Endothelial cell of hepatic sinusoid (primary cell): ENCODE results near the gene SMAD6.

ENCODE experiments used
- in situ Hi-C: cut with HindIII; loops from 2 replicates; pipeline ENCODE4 v1.10.0; 2017; ENCODE audit warnings: low sequenced_read_pairs

The SMAD6 gene

GRCh38 chr15:66768987-66769386 lies 67.0 kb downstream of the SMAD6 start:
- in situ Hi-C loops = loop anchor here (5.0 kb wide), 1 partner anchor 78 kb away; no protein-coding TSS in a partner anchor

DNA sequence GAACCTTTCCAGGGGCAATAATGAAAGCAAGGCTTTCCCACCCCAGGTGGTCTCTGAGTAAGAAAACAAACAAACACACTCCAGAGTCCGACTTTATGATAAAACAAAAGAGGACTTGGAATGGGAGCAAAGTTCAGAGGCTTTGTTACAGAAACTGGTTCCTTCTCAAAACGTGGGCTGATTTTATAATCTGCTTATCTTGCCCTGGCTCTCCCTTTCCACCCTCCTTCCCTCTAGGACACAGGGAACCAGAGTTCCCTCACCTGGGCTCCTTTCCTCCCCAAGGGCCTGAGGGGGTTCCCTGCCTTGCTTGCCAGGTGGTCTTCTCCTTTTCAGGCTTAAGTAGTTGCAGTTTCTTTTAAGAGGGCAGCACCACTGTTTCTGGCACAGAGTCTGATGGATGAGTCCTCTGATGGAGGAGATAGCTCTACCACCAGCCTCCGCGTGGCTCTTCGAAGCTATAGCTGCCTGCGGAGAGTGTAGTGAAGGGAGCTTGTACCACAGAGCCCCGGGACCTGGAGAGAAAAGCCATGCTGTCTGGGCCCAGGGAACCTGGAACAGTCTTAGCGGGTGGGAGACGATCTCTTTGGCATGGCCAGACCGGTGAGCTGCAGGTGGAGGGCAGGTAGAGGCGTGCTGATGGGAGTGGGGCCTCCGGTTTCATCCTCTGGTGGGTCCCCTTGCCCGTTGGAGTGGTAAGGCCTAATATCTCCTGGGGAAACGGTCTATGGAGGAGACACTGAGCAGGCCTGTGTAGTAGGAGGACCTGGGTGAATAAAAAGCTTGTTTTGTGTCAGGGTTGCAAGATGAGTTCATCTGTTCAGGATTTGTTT lies 68.7 kb downstream of the SMAD6 start:
- in situ Hi-C loops = no loop called here

DNA sequence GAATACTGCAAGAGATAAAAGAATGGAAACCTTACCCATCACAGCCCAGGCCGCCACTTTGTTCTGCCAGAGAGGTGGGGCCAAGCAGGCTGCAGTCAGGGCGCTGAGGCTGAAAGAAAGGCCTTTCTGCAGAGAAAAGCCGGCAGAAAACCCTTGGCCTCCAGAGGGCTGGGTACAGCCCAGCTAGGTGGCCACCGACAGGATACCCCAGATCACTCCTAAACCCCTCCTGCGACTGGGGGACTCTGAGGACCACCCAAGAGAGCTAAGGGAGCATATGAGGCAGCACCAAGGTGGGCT lies 69.3 kb downstream of the SMAD6 start:
- in situ Hi-C loops = no loop called here

GRCh38 chr15:66772604-66773128 lies 70.6 kb downstream of the SMAD6 start:
- in situ Hi-C loops = no loop called here

DNA sequence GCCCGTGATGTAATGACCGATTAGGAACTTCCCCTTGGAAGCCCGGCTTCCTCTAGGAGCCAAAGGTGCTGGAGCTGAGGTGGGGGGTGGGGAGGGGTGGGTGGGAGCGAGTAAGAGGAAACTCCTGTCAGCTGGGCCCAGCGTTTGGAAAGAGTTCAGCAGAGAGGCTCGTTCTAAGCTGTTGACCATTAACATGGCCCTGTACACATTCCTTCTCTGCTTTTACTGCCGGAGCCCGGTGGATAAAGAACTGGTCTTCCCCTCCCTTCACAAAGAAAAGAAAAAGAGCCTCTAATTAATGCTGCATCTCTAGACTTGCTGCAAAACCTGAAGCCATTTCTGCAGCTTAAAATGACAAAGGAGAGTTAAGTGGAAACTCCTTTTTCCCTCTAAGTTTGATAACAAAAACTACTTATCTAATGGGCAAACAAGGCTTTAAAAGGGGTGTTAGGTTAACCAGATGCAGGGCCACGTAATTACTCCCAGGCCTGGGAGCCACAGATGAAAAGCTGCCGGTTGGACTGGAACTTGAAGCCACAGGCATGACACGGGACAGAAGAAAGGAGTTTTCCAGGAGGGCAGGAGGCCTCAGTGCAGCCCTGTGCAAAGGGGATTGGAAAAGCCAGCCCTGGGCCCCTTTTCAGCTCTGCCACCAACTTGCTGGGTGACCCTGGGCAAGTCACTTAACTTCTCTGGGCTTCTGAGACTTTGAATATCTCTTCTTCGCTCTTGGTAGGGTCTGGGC lies 71.3 kb downstream of the SMAD6 start:
- in situ Hi-C loops = no loop called here

DNA sequence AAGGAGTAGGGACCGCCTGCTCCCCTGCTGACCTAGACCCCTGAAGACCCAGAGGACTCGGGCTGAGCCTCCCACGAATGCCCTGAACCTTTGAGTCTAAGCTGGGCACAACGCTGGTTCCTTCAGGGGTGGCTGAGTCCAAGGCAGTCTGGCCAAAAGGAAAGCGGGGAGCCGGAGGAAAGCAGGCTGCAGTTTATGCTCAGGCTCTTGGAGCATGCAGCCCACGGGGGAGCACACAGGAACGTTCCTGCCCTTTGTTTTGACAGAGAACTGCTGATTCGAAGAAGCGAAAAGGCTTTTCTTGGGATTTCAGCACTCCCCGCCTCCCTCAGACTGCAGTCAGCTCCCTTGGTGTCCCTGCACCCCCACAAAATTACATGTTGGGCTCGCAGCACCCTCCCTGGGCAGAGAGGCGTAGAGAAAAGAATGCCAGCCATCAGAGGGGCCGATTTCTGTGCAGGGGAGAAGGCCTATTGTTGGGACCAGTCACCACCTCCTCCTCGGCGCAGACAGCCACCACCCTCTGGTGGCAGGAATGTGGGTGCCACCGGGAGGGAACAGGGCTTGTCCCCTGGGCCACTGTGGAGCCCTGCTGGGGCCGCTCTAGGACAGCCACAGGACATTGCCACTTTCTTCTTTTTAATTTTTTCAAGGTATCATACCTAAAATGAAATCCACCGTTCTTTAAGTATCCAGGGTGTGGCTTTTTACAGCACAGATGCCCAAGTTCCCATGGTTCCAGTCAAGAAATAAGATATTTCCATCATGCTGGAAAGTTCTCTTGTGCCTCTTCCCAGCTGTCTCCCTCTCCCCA lies 72.2 kb downstream of the SMAD6 start:
- in situ Hi-C loops = no loop called here

GRCh38 chr15:66775127-66776105 lies 73.4 kb downstream of the SMAD6 start:
- in situ Hi-C loops = no loop called here

- in situ Hi-C loops = no loop called here
Measured at GRCh38 chr15:66777054-66777453, 75.0 kb downstream of the SMAD6 start.

GRCh38 chr15:66777596-66778313 lies 75.7 kb downstream of the SMAD6 start:
- in situ Hi-C loops = no loop called here

DNA sequence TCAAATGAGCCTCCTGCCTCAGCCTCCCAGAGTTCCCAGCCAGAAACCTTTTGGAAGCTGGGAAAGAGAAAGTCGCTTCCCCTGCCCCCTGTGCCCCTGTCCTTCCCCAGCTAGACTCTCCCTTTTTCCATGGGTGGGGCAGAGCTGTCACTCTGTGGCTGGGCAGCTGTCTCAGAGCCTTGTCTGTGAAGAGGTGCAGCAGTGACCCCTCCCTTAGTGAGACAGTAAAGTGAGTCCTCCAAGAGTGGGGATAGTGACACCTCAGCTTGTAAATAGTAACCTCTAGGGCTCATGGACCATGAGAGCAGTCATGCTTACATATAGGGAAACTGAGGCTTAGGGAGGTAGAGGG lies 76.3 kb downstream of the SMAD6 start:
- in situ Hi-C loops = no loop called here

GRCh38 chr15:66778716-66779115 lies 76.7 kb downstream of the SMAD6 start:
- in situ Hi-C loops = no loop called here

GRCh38 chr15:66779331-66780009 lies 77.4 kb downstream of the SMAD6 start:
- in situ Hi-C loops = no loop called here

DNA sequence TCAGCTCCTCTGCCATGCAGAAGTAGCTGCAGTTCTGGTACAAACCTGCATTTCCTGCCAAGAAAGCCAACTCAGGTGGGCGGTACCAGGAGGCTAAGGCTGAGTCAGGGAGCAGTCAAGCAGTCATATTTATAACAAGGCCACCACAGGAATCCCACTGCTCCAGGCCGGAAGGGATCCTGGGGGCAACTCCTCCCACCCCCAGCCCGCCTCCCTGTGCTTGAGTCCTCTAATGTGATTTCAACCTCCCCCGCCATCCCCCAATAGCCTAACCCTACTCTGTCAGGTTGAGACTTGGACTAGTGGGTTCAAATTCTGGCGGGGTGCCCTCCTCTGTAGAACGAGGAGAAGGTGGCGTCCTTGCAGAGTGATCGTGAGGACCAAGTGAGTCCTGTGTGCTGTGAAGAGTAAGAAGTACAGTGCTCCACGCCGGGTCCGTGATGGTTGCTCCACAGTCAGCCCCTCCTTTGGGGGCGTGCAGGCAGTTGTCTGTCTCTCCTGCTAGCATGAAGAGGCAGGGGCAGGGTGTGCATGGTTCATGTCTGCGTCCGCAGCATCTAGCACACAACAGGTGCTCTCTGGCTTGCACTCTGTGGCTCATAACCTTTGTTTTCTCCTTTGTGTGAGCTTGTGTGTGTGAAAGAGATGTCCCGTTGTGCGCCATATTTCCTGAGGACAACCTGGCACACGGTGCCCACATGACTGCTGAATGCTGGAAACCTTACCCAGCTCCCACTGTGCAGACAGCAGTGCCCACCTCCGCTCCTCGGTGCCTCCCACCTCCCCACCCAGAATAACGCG lies 78.3 kb downstream of the SMAD6 start:
- in situ Hi-C loops = no loop called here

GRCh38 chr15:66780973-66781718 lies 79.1 kb downstream of the SMAD6 start:
- in situ Hi-C loops = no loop called here

DNA sequence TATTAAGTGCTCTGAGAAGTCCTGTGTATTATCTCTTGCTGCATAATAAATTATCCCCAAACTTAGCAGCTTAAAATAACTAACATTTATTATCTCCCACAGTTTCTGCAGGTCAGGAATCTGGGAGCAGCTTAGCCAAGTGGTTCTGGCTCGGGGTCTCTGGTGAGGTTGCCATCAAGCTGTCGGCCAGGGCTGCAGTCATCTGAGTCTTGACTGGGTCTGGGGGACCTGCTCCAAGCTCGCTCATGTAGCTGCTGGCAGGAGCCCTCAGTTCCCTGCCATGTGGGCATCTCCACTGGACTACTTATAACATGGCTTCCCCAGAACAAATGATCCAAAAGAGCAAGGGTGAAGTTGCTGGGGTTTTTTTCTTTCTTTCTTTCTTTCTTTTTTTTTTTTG lies 80.7 kb downstream of the SMAD6 start:
- in situ Hi-C loops = no loop called here

- in situ Hi-C loops = no loop called here
Measured at GRCh38 chr15:66783314-66783713, 81.3 kb downstream of the SMAD6 start.

GRCh38 chr15:66783725-66784124 lies 81.7 kb downstream of the SMAD6 start:
- in situ Hi-C loops = no loop called here

- in situ Hi-C loops = no loop called here
Measured at GRCh38 chr15:66784174-66784573, 82.1 kb downstream of the SMAD6 start.
